Thymus (tissue), 14 donors: ENCODE results near the gene TMEM138. TPM values are rescaled to one million over a fixed set of nuclear protein-coding genes. Genes with fewer than 3 reads are reported as not detected.

Experiments used
- DNase-seq, 9 donors: peaks; one replicate each; pipeline ENCODE4 v3.0.0-alpha.2; 2013; ENCODE audit warnings: low spot score in 9 of 9, low read depth in 6 of 9, missing footprints in 1 of 9
- H3K27ac ChIP-seq, 2 donors: one replicate each; pipeline ENCODE4 v1.5.1; 2013; ENCODE audit warnings: control low read depth in 1 of 2, low read depth in 1 of 2, low read length in 1 of 2, mild to moderate bottlenecking in 1 of 2, moderate library complexity in 1 of 2
- H3K27me3 ChIP-seq, 2 donors: one replicate each; pipeline ENCODE4 v1.5.1; 2013; ENCODE audit warnings: low read length in 1 of 2; ENCODE audit not compliant: control insufficient read depth in 2 of 2, insufficient read depth in 1 of 2
- H3K36me3 ChIP-seq, 2 donors: one replicate each; pipeline ENCODE4 v1.5.1; 2013; ENCODE audit warnings: low read length in 1 of 2, mild to moderate bottlenecking in 1 of 2, moderate library complexity in 1 of 2; ENCODE audit not compliant: control insufficient read depth in 2 of 2, insufficient read depth in 2 of 2
- H3K4me1 ChIP-seq, 2 donors: one replicate each; pipeline ENCODE4 v1.5.1; 2013; ENCODE audit warnings: low read length in 2 of 2; ENCODE audit not compliant: control insufficient read depth in 2 of 2, insufficient read depth in 2 of 2
- H3K4me3 ChIP-seq, 2 donors: one replicate each; pipeline ENCODE4 v1.5.1; 2013; ENCODE audit warnings: low read length in 2 of 2, control low read depth in 1 of 2, mild to moderate bottlenecking in 1 of 2
- H3K9me3 ChIP-seq, 2 donors: one replicate each; pipeline ENCODE4 v1.5.1; 2013; ENCODE audit warnings: low read length in 1 of 2, mild to moderate bottlenecking in 1 of 2; ENCODE audit not compliant: control insufficient read depth in 2 of 2, insufficient read depth in 1 of 2
- WGBS: extraction: QIAGEN DNeasy Blood & Tissue Kit; methylation state at CpG from one replicate; pipeline ENCODE4 v1.1.7; 2013; 5-methylcytosine and 5-hydroxymethylcytosine counted together
- long read RNA-seq, 10 donors: transcript quantifications; one replicate each; lab custom pipeline, GENCODE V29; 2026
- polyA plus RNA-seq: library from polyadenylated mRNA; stranded (reverse); fragments of 200-250 nt; gene quantifications from one replicate; pipeline ENCODE4 v1.2.3, GENCODE V29; 2013
- total RNA-seq: library from RNA; stranded (reverse); fragments of 120-200 nt; gene quantifications from one replicate; pipeline ENCODE4 v1.2.4, GENCODE V29; 2013
- donor health status: healthy.

Gene TMEM138
- total RNA-seq (26.3 TPM), polyA plus RNA-seq (53.3 TPM)
- long read RNA-seq, donor 1, partial matches to known transcripts: 0 of 2 reads
- long read RNA-seq, donor 1, other reads (novel, unspliced or antisense): 0 of 2 reads
- long read RNA-seq, donor 2: 0 reads
- long read RNA-seq, donor 3, transcript TMEM138-209 (3 exons, 2,839 nt): minor isoform, 5 of 24 reads
- long read RNA-seq, donor 3, transcript TMEM138-201 (5 exons, 1,848 nt): major isoform, 13 of 24 reads
- long read RNA-seq, donor 3, partial matches to known transcripts: 0 of 24 reads
- long read RNA-seq, donor 3, other reads (novel, unspliced or antisense): 0 of 24 reads
- long read RNA-seq, donor 4, partial matches to known transcripts: 0 of 3 reads
- long read RNA-seq, donor 4, other reads (novel, unspliced or antisense): 0 of 3 reads
- long read RNA-seq, donor 5, transcript TMEM138-201 (5 exons, 1,848 nt): major isoform, 14 of 26 reads
- long read RNA-seq, donor 5, transcript TMEM138-209 (3 exons, 2,839 nt): minor isoform, 8 of 26 reads
- long read RNA-seq, donor 5, partial matches to known transcripts: 0 of 26 reads
- long read RNA-seq, donor 5, other reads (novel, unspliced or antisense): 0 of 26 reads
- long read RNA-seq, donor 6, partial matches to known transcripts: 0 of 7 reads
- long read RNA-seq, donor 6, other reads (novel, unspliced or antisense): 0 of 7 reads
- long read RNA-seq, donor 7, transcript TMEM138-201 (5 exons, 1,848 nt): major isoform, 7 of 15 reads
- long read RNA-seq, donor 7, partial matches to known transcripts: 6 of 15 reads
- long read RNA-seq, donor 7, other reads (novel, unspliced or antisense): 0 of 15 reads
- long read RNA-seq, donor 8, partial matches to known transcripts: 0 of 5 reads
- long read RNA-seq, donor 8, other reads (novel, unspliced or antisense): 0 of 5 reads
- long read RNA-seq, donor 9, partial matches to known transcripts: 0 of 8 reads
- long read RNA-seq, donor 9, other reads (novel, unspliced or antisense): 0 of 8 reads
- long read RNA-seq, donor 10, transcript TMEM138-201 (5 exons, 1,848 nt): major isoform, 8 of 10 reads
- long read RNA-seq, donor 10, partial matches to known transcripts: 0 of 10 reads
- long read RNA-seq, donor 10, other reads (novel, unspliced or antisense): 0 of 10 reads

GRCh38 chr11:61361741-61362541 lies at the start of gene TMEM138, which contains the start of gene CYB561A3:
Gene TMEM138 (plus strand): TSS chr11:61362374. CDS start chr11:61364391, 2,017 bp downstream.
Gene CYB561A3 (minus strand): TSS chr11:61361882. CDS start chr11:61356713, 5,169 bp downstream.
- H3K27ac ChIP-seq: peak within 1 kb of the TSS; percentile 95 to 99
- H3K4me3 ChIP-seq: peak within 1 kb of the TSS; percentile 69 to 100
- no peaks in the 10 kb centered on the region for H3K27me3 ChIP-seq
- under 1% methylated on average over 63 of the region's 63 CpGs for WGBS
- H3K36me3 ChIP-seq: peaks cover 20 to 28% of the 10 kb centered on the region in 2 donors
- H3K4me1 ChIP-seq: peaks cover 9 to 21% of the 10 kb centered on the region in 2 donors
- peak; percentile 60 to 91 (median 75) for DNase-seq
- no peaks in the 10 kb centered on the region for H3K9me3 ChIP-seq

DNA sequence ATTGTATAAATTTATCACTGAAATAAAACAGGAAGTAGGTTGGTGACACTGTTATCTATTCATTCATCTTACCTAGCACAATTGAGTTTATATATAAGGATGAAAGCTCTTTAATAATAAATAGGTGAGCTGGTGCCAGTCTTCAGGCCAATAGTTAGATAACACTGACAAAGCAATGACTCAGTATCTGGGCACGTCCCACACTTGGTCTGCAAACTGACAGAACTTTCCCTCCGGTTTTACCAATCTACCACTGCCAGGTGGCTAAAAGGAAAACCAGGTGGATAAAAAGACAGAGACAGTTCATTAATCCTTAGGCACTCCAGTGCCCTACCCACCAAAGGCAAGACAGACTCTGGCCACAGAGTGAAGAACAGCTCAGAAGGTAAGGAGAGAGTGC lies 46.9 kb upstream of the TMEM138 start:
- H3K27ac ChIP-seq: no peak overlapping the region
- peaks cover 60 to 85% of the 10 kb centered on the region in 2 donors for H3K36me3 ChIP-seq
- no peaks in the 10 kb centered on the region for H3K27me3 ChIP-seq
- no peak overlapping the region for H3K4me3 ChIP-seq
- H3K9me3 ChIP-seq: peaks cover 0 to 2% of the 10 kb centered on the region in 2 donors
- 97% methylated on average over 2 of the region's 2 CpGs for WGBS
- no peak for DNase-seq
- H3K4me1 ChIP-seq: no peaks in the 10 kb centered on the region

DNA sequence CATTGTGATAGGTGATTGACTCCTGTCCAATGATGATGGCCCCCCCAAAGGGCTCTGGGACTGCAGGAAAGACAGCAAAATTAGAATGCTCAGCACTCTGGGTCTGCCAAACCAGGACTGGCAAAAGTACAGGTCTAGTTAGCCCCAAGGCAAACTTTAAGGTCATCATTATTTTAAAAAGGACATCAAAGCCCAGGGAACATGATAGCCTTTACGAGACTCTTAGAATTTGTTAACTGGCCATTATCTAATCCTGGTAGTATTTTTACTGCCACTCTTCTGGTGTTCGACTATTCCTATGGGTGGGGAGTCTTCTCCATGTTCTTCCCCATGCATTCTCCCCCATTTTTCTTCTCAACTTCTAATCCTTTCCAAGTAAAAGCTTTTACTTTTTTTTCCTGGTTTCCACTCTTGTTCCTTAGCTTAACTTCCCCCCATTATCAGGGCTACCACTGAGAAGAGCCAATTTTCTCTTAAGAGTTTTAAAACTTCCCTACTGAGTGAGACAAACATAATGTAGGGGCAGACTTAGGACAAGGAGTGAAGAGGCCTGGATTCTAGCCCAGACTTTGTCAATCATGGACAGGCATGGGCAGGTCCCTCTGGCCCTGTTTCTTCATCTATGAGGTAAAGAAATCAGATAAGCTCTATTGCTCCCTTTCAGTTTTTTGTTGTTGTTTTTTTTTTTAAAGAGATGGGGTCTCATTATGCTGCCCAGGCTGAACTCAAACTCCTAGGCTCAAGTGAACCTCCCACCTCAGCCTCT lies 36.3 kb upstream of the TMEM138 start:
- Histone ChIP-seq H3K27ac (no peak overlapping the region), H3K4me1 (no peaks in the 10 kb centered on the region), H3K4me3 (no peak overlapping the region), H3K36me3 (peaks cover 81 to 91% of the 10 kb centered on the region in 2 donors), H3K27me3 (no peaks in the 10 kb centered on the region), H3K9me3 (no peaks in the 10 kb centered on the region)
- 96% methylated on average over 2 of the region's 2 CpGs for WGBS
- DNase-seq: peak in 1 of 9 donors; percentile 23

DNA sequence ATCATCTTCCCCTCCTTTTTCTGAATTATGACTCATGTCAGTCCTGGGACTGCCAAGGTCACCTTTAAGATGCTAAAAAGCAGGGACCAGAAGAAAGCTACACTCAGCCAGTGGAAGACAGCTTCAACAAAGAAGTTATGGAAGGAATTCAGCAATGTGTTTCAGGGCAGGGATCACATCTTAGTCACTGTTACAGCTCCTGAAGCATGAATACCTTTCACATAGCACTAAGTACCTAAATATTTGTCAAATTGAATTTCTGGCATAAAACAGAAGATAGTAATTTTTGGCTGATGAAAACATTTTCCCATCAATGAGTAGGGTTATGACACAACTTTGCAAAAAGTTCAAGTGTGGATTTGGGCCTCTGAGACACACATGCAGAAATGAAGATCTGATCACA lies 34.5 kb upstream of the TMEM138 start:
- no peaks in the 10 kb centered on the region for H3K9me3 ChIP-seq
- H3K4me3 ChIP-seq: no peak overlapping the region
- H3K4me1 ChIP-seq: peaks cover 10 to 13% of the 10 kb centered on the region in 2 donors
- H3K36me3 ChIP-seq: peaks cover 64 to 83% of the 10 kb centered on the region in 2 donors
- H3K27ac ChIP-seq: no peak overlapping the region
- no peak for DNase-seq
- no peaks in the 10 kb centered on the region for H3K27me3 ChIP-seq

GRCh38 chr11:61328351-61328750 lies 33.8 kb upstream of the TMEM138 start:
- DNase-seq: no peak
- Histone ChIP-seq H3K27ac (no peak overlapping the region), H3K36me3 (peaks cover 57 to 76% of the 10 kb centered on the region in 2 donors), H3K4me1 (peaks cover 10 to 15% of the 10 kb centered on the region in 2 donors), H3K27me3 (no peaks in the 10 kb centered on the region), H3K4me3 (no peak overlapping the region), H3K9me3 (no peaks in the 10 kb centered on the region)
- WGBS: 97% methylated on average over 9 of the region's 9 CpGs

DNA sequence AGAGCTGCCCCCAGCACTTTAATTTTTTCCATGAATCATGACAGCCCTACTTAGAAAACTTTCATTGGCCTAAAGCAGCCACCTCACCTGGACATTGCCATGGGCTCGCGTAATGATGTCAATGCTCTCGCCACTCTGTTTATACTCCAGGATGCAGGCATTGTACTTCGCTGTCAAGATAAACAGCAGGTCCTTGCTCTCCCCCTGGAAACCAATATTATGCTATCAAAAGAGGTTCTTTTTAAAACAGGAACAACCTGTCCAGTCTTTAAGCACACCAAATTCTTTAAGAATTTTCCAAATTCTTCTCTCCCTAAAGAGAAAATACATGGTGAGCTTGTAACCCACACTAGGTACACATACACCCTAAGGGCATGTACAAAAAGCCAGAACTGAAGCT lies 32.3 kb upstream of the TMEM138 start:
- Histone ChIP-seq H3K9me3 (no peaks in the 10 kb centered on the region), H3K36me3 (peaks cover 45 to 63% of the 10 kb centered on the region in 2 donors), H3K27ac (no peak overlapping the region), H3K4me1 (peaks cover 10 to 28% of the 10 kb centered on the region in 2 donors), H3K27me3 (no peaks in the 10 kb centered on the region), H3K4me3 (no peak overlapping the region)
- WGBS: 98% methylated on average over 4 of the region's 4 CpGs
- no peak for DNase-seq

DNA sequence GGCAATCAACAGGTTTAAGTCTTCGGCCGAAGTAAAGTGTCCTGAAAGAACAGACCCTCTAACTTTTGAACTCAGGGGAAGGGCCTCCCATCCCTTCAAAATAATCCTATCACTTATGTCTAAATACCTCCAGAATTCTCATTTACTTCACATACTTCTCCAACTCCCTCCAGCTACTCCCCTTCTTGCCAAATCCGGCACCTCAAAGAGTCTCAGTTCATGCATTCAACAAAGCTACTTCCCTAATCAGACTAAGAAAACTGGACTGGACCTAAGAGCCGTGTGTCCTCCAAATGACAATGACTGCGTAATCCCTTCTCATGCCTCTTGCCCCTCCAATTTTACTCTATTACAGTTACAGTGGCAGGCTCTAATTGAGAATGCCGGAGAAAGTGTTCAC lies 30.5 kb upstream of the TMEM138 start:
- Histone ChIP-seq H3K27me3 (no peaks in the 10 kb centered on the region), H3K4me1 (peaks cover 13 to 41% of the 10 kb centered on the region in 2 donors), H3K27ac (no peak overlapping the region), H3K36me3 (peaks cover 29 to 46% of the 10 kb centered on the region in 2 donors), H3K4me3 (peak overlapping the region; percentile 80 to 84), H3K9me3 (no peaks in the 10 kb centered on the region)
- DNase-seq: no peak
- 89% methylated on average over 6 of the region's 6 CpGs for WGBS
